ENCODE measurements around the gene THEM5.

The THEM5 gene

GRCh38 chr1:151825204-151825603 is 28.3 kb downstream of the THEM5 start:
- in situ Hi-C loops (cut with MboI; ENCODE audit: low sequenced_read_pairs), result no loop called here

- in situ Hi-C loops (cut with MboI; ENCODE audit: low sequenced_read_pairs), result no loop called here
Measured at GRCh38 chr1:151823175-151823574, 30.3 kb downstream of the THEM5 start.

GRCh38 chr1:151822404-151822803 is 31.1 kb downstream of the THEM5 start:
- in situ Hi-C loops (cut with MboI; ENCODE audit: low sequenced_read_pairs), result no loop called here

- in situ Hi-C loops (cut with MboI; ENCODE audit: low sequenced_read_pairs), result no loop called here
Measured at GRCh38 chr1:151820940-151821339, 32.6 kb downstream of the THEM5 start.

GRCh38 chr1:151819976-151820623 is 33.4 kb downstream of the THEM5 start:
- in situ Hi-C loops (cut with MboI; ENCODE audit: low sequenced_read_pairs), result no loop called here

GRCh38 chr1:151819227-151819835 is 34.2 kb downstream of the THEM5 start:
- in situ Hi-C loops (cut with MboI; ENCODE audit: low sequenced_read_pairs), result no loop called here

GRCh38 chr1:151817353-151817730 is 36.2 kb downstream of the THEM5 start:
- in situ Hi-C loops (cut with MboI; ENCODE audit: low sequenced_read_pairs), result no loop called here

GRCh38 chr1:151816548-151817352 is 36.8 kb downstream of the THEM5 start:
- in situ Hi-C loops (cut with MboI; ENCODE audit: low sequenced_read_pairs), result no loop called here

- in situ Hi-C loops (cut with MboI; ENCODE audit: low sequenced_read_pairs), result no loop called here
Measured at GRCh38 chr1:151815716-151816327, 37.7 kb downstream of the THEM5 start.

- in situ Hi-C loops (cut with MboI; ENCODE audit: low sequenced_read_pairs), result no loop called here
Measured at GRCh38 chr1:151814971-151815545, 38.5 kb downstream of the THEM5 start.

- in situ Hi-C loops (cut with MboI; ENCODE audit: low sequenced_read_pairs), result no loop called here
Measured at GRCh38 chr1:151814426-151814825, 39.1 kb downstream of the THEM5 start.

- in situ Hi-C loops (cut with MboI; ENCODE audit: low sequenced_read_pairs), result no loop called here
Measured at GRCh38 chr1:151813271-151813977, 40.1 kb downstream of the THEM5 start.

- in situ Hi-C loops (cut with MboI; ENCODE audit: low sequenced_read_pairs), result no loop called here
Measured at GRCh38 chr1:151811181-151811580, 42.3 kb downstream of the THEM5 start.

GRCh38 chr1:151809985-151810556 is 43.4 kb downstream of the THEM5 start:
- in situ Hi-C loops (cut with MboI; ENCODE audit: low sequenced_read_pairs), result no loop called here

GRCh38 chr1:151809290-151809984 is 44.1 kb downstream of the THEM5 start:
- in situ Hi-C loops (cut with MboI; ENCODE audit: low sequenced_read_pairs), result no loop called here

GRCh38 chr1:151807766-151808165 is 45.7 kb downstream of the THEM5 start:
- in situ Hi-C loops (cut with MboI; ENCODE audit: low sequenced_read_pairs), result no loop called here

GRCh38 chr1:151807131-151807530 is 46.4 kb downstream of the THEM5 start:
- in situ Hi-C loops (cut with MboI; ENCODE audit: low sequenced_read_pairs), result no loop called here

GRCh38 chr1:151806170-151806569 is 47.3 kb downstream of the THEM5 start:
- in situ Hi-C loops (cut with MboI; ENCODE audit: low sequenced_read_pairs), result no loop called here

- in situ Hi-C loops (cut with MboI; ENCODE audit: low sequenced_read_pairs), result no loop called here
Measured at GRCh38 chr1:151805066-151805820, 48.3 kb downstream of the THEM5 start, which contains the start of gene LINGO4. Gene LINGO4, minus strand, starts transcription at chr1:151805419. Its CDS starts 2,715 bp downstream, at chr1:151802704.
